Parathyroid adenoma (tissue), 2 donors: ENCODE measurements around the gene EWSR1.

Experiments used
- H2AFZ ChIP-seq: fragments of 300-600 bp; sonication (generic); one replicate; pipeline ENCODE4 v1.7.0; 2017; ENCODE audit warnings: antibody characterized with exemption, mild to moderate bottlenecking
- H3K27ac ChIP-seq: fragments of 300-600 bp; sonication (generic); one replicate; pipeline ENCODE4 v1.7.0; 2017
- H3K27me3 ChIP-seq: fragments of 300-600 bp; sonication (generic); one replicate; pipeline ENCODE4 v1.7.0; 2017; ENCODE audit warnings: low read length; ENCODE audit not compliant: control insufficient read depth, insufficient read depth
- H3K36me3 ChIP-seq: fragments of 300-600 bp; sonication (generic); one replicate; pipeline ENCODE4 v1.7.0; 2017; ENCODE audit warnings: low read length; ENCODE audit not compliant: control insufficient read depth, insufficient read depth
- H3K4me1 ChIP-seq: fragments of 300-600 bp; sonication (generic); one replicate; pipeline ENCODE4 v1.7.0; 2017; ENCODE audit warnings: control low read depth
- H3K4me2 ChIP-seq: fragments of 300-600 bp; sonication (generic); one replicate; pipeline ENCODE4 v1.7.0; 2017; ENCODE audit warnings: low read length
- H3K4me3 ChIP-seq: fragments of 300-600 bp; sonication (generic); one replicate; pipeline ENCODE4 v1.7.0; 2017; ENCODE audit warnings: low read depth, low read length
- H3K79me2 ChIP-seq: fragments of 300-600 bp; sonication (generic); one replicate; pipeline ENCODE4 v1.7.0; 2017; ENCODE audit warnings: control low read depth
- H3K9ac ChIP-seq: fragments of 300-600 bp; sonication (generic); one replicate; pipeline ENCODE4 v1.7.0; 2017; ENCODE audit warnings: mild to moderate bottlenecking
- H3K9me3 ChIP-seq: fragments of 300-600 bp; sonication (generic); one replicate; pipeline ENCODE4 v1.7.0; 2017; ENCODE audit warnings: low read length; ENCODE audit not compliant: control insufficient read depth
- TF ChIP-seq, protein P1 (sequence below): fragments of 300-600 bp; sonication (generic); IDR thresholded peaks from one replicate; pipeline ENCODE4 v1.7.0; 2017; ENCODE audit warnings: antibody characterized with exemption, mild to moderate bottlenecking
- donor health status: primary hyperparathyroidism.

EWSR1 gene

DNA sequence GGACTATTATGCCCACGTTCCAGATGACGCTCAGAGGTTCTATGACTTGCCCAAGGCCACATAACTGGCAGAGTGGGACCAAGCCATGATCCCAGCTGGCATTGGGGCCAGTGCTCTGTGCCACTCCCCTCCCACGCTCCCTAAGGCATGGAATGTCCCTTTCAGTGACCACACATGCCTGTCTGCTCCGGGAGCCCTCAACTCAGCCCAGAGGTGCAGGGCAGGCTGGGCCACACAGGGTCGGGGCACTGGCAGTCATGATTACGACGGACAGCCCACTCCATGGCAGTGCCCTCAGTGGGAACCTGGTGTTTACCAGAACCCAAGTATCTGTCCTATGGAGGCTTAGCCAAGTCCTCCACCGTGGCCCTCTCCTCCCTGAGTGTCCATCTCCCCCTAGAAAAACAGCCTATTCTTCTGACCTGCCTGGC, 10.3 kb upstream of the EWSR1 start:
- TF ChIP-seq, protein P1, sequence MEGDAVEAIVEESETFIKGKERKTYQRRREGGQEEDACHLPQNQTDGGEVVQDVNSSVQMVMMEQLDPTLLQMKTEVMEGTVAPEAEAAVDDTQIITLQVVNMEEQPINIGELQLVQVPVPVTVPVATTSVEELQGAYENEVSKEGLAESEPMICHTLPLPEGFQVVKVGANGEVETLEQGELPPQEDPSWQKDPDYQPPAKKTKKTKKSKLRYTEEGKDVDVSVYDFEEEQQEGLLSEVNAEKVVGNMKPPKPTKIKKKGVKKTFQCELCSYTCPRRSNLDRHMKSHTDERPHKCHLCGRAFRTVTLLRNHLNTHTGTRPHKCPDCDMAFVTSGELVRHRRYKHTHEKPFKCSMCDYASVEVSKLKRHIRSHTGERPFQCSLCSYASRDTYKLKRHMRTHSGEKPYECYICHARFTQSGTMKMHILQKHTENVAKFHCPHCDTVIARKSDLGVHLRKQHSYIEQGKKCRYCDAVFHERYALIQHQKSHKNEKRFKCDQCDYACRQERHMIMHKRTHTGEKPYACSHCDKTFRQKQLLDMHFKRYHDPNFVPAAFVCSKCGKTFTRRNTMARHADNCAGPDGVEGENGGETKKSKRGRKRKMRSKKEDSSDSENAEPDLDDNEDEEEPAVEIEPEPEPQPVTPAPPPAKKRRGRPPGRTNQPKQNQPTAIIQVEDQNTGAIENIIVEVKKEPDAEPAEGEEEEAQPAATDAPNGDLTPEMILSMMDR = no peak
- H3K4me2 ChIP-seq = no peak overlapping the region

DNA sequence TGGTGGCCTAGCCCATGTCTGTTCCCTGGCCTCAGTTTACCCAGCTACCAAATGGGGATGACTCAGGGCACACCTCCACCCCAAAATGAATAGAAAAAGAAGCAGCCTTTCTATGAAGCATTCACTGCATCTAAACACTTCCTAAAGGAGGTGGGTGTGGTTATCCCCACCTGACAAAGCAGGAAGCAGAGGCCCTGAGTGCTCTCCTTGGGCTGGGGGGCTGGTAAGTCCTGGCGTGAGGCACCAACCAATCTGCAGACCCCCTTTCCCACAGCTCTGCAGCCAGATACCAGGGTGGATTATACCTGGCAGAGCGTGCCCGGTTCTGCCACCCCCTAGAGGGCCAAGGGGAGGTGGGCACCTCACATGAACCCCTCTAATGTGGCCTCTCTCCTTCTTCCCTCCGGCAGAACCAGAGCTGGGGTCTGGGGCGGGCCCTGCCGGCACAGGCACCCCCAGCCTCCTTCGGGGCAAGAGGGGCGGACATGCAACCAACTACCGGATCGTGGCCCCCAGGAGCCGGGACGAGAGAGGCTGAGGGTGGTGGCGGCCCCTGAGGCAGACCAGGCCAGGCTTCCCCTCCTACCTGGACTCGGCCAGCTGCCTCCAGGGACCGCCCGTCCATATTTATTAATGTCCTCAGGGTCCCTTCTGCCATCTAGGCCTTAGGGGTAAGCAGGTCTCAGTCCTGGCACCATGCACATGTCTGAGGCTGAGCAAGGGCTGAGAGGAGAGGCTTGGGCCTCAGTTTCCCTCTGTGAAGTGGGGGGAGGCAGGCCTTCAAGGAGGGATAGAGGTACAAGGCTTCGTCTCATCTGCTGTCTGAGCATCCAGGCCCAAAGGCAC, 9.4 kb upstream of the EWSR1 start:
- Histone ChIP-seq H3K4me3 (no peak overlapping the region), H3K36me3 (no peaks in the 10 kb centered on the region), H3K9me3 (no peaks in the 10 kb centered on the region), H3K27me3 (no peaks in the 10 kb centered on the region), H3K4me1 (no peaks in the 10 kb centered on the region), H3K4me2 (no peak overlapping the region), H3K79me2 (no peaks in the 10 kb centered on the region), H3K9ac (no peak overlapping the region), H3K27ac (no peak overlapping the region), H2AFZ (no peak overlapping the region)
- TF ChIP-seq, protein P1 = no peak

More for the DNA sequence above, 10.3 kb upstream of the EWSR1 start:
- no peaks in the 10 kb centered on the region for H3K36me3 ChIP-seq
- no peak overlapping the region for H2AFZ ChIP-seq
- no peaks in the 10 kb centered on the region for H3K4me1 ChIP-seq
- H3K9me3 ChIP-seq = no peaks in the 10 kb centered on the region
- H3K9ac ChIP-seq = no peak overlapping the region
- H3K4me3 ChIP-seq = no peak overlapping the region
- no peak overlapping the region for H3K27ac ChIP-seq
- no peaks in the 10 kb centered on the region for H3K79me2 ChIP-seq
- H3K27me3 ChIP-seq = no peaks in the 10 kb centered on the region

GRCh38 chr22:29259253-29259899, 8.7 kb upstream of the EWSR1 start:
- TF ChIP-seq, protein P1 = no peak
- Histone ChIP-seq H3K4me3 (no peak overlapping the region), H3K9me3 (no peaks in the 10 kb centered on the region), H3K4me2 (no peak overlapping the region), H3K36me3 (no peaks in the 10 kb centered on the region), H3K4me1 (no peaks in the 10 kb centered on the region), H3K79me2 (no peaks in the 10 kb centered on the region), H3K27me3 (no peaks in the 10 kb centered on the region), H3K9ac (no peak overlapping the region), H2AFZ (no peak overlapping the region), H3K27ac (no peak overlapping the region)

- TF ChIP-seq, protein P1 = no peak
- Histone ChIP-seq H3K4me3 (no peak overlapping the region), H3K27ac (no peak overlapping the region), H2AFZ (no peak overlapping the region), H3K9me3 (no peaks in the 10 kb centered on the region), H3K79me2 (no peaks in the 10 kb centered on the region), H3K27me3 (no peaks in the 10 kb centered on the region), H3K9ac (no peak overlapping the region), H3K4me2 (no peak overlapping the region), H3K4me1 (no peaks in the 10 kb centered on the region), H3K36me3 (no peaks in the 10 kb centered on the region)
These were observed 8.0 kb upstream of the EWSR1 start for GRCh38 chr22:29260031-29260560.
